ENCODE measurements around the gene AP2A1. TPM values are rescaled to one million over a fixed set of nuclear protein-coding genes. Genes with fewer than 3 reads are reported as not detected.

The AP2A1 gene
- polyA plus RNA-seq (2012; ENCODE audit: insufficient read length, low read depth), result 140 TPM

DNA sequence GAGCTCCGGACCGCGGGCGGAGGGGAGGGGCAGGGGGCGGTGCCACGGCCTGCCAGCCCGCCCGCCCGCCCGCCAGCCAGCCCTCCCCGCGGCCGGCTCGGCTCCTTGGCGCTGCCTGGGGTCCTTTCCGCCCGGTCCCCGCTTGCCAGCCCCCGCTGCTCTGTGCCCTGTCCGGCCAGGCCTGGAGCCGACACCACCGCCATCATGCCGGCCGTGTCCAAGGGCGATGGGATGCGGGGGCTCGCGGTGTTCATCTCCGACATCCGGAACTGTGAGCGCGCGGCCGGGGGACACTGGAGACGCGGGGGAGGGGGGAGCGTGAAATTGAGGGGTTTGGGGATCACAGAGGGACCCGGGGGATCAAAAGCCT is at the start of gene AP2A1:
TSS of gene AP2A1 (plus strand) at position 72 of the 370 bp plus-strand sequence. CDS start at position 205, 133 bp downstream.
- peak; percentile 52; the same call in 1 of the 2 replicates for TF ChIP-seq POLR2AphosphoS5 (IDR thresholded peaks at IDR 0.05; ENCODE audit: low read depth, low read length)
- TF ChIP-seq TAF1 (IDR thresholded peaks at IDR 0.05; ENCODE audit: borderline replicate concordance, insufficient read depth, low read length), result 0 out of 2 replicates have a peak, but pooled peaks have one; percentile 36
- no peak for TF ChIP-seq SIN3A (IDR thresholded peaks at IDR 0.05; ENCODE audit: borderline replicate concordance, insufficient read depth, low read length)

DNA sequence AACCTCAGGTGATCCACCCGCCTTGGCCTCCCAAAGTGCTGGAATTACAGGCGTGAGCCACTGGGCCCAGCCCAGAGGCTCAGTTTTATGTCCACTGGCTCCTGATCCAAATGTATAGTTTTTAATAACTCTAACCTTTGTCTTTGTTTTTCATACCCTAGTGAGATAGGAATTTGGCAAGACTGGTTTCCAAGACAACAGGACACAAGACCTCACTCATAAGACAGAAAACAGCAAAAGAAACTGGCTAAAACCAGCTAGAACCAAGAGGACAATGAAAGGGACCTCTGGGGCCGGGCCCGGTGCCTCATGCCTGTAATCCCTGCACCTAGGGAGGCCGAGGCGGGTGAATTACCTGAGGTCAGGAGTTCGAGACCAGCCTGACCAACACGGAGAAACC is 48.3 kb upstream of the AP2A1 start:
- TF ChIP-seq SIN3A (IDR thresholded peaks at IDR 0.05; ENCODE audit: borderline replicate concordance, insufficient read depth, low read length) (no peak), TAF1 (IDR thresholded peaks at IDR 0.05; ENCODE audit: borderline replicate concordance, insufficient read depth, low read length) (no peak), POLR2AphosphoS5 (IDR thresholded peaks at IDR 0.05; ENCODE audit: low read depth, low read length) (no peak)
- TF ChIP-seq, protein P1, sequence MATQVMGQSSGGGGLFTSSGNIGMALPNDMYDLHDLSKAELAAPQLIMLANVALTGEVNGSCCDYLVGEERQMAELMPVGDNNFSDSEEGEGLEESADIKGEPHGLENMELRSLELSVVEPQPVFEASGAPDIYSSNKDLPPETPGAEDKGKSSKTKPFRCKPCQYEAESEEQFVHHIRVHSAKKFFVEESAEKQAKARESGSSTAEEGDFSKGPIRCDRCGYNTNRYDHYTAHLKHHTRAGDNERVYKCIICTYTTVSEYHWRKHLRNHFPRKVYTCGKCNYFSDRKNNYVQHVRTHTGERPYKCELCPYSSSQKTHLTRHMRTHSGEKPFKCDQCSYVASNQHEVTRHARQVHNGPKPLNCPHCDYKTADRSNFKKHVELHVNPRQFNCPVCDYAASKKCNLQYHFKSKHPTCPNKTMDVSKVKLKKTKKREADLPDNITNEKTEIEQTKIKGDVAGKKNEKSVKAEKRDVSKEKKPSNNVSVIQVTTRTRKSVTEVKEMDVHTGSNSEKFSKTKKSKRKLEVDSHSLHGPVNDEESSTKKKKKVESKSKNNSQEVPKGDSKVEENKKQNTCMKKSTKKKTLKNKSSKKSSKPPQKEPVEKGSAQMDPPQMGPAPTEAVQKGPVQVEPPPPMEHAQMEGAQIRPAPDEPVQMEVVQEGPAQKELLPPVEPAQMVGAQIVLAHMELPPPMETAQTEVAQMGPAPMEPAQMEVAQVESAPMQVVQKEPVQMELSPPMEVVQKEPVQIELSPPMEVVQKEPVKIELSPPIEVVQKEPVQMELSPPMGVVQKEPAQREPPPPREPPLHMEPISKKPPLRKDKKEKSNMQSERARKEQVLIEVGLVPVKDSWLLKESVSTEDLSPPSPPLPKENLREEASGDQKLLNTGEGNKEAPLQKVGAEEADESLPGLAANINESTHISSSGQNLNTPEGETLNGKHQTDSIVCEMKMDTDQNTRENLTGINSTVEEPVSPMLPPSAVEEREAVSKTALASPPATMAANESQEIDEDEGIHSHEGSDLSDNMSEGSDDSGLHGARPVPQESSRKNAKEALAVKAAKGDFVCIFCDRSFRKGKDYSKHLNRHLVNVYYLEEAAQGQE (IDR thresholded peaks at IDR 0.05; ENCODE audit: insufficient read depth in 1 of 2, low read depth in 2 of 2, low read length in 2 of 2), result no peak

DNA sequence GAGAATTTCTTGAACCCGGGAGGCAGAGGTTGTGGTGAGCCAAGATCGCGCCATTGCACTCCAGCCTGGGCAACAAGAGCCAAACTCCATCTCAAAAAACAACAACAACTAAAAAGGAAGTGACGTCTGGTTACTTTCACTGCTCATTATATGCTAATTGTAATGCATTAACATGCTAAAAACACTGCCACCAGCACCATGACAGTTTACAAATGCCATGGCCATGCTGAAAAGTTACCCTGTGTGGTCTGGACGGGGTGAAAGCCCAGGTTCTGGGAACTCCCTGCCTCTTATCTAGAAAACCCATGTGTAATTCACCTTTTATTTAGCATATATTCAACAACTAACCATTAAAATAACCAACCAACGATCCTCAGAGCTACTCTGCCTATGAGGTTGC is 47.8 kb upstream of the AP2A1 start:
- TF ChIP-seq POLR2AphosphoS5 (IDR thresholded peaks at IDR 0.05; ENCODE audit: low read depth, low read length) (no peak), SIN3A (IDR thresholded peaks at IDR 0.05; ENCODE audit: borderline replicate concordance, insufficient read depth, low read length) (no peak), FOXP2 (optimal IDR thresholded peaks at IDR 0.05; ENCODE audit: borderline replicate concordance, extremely low read depth, extremely low read length, insufficient read depth) (no peak), TAF1 (IDR thresholded peaks at IDR 0.05; ENCODE audit: borderline replicate concordance, insufficient read depth, low read length) (no peak)
- TF ChIP-seq, protein P1 (IDR thresholded peaks at IDR 0.05; ENCODE audit: insufficient read depth in 1 of 2, low read depth in 2 of 2, low read length in 2 of 2), result no peak

DNA sequence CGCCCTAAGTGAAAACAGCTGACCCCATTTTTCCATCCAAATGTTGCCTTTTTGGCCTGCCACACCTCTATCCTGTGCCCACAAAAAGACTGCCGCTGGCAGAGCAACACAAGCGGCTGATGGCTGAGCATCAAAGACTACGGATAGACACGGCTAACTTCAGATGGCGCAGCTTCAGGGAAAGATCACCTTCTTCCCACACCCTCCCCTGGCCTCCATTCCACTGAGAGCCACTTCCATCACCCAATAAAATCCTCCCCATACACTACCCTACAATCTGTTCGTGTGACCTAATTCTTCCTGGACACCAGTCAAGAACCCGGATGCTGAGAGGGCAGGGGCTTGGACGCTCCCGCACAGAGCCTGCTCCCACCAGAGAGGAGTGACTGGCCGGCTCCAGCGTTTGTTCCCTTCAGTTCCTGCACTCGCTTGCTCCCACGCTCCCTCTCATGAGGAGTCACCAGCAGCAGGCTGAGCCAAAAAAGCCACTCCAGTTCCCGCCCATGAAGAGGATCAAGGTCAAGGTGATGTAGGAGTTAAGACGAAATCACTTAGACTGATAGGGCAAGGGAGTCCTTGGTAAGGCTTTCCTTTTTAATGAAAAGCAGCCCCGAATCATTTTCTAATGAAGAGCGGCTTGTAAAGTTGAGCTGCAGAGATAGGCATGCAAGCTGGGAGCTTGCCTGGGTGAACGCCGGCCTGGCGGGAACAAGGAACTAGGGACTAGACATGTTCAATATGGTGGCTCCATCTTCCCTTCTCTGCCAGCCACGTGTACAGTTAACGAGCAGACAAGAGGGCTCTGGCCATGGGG is 39.4 kb upstream of the AP2A1 start:
- TF ChIP-seq TAF1 (IDR thresholded peaks at IDR 0.05; ENCODE audit: borderline replicate concordance, insufficient read depth, low read length) (no peak), FOXP2 (optimal IDR thresholded peaks at IDR 0.05; ENCODE audit: borderline replicate concordance, extremely low read depth, extremely low read length, insufficient read depth) (no peak), SIN3A (IDR thresholded peaks at IDR 0.05; ENCODE audit: borderline replicate concordance, insufficient read depth, low read length) (no peak), POLR2AphosphoS5 (IDR thresholded peaks at IDR 0.05; ENCODE audit: low read depth, low read length) (no peak)
- TF ChIP-seq, protein P1 (IDR thresholded peaks at IDR 0.05; ENCODE audit: insufficient read depth in 1 of 2, low read depth in 2 of 2, low read length in 2 of 2), result no peak

DNA sequence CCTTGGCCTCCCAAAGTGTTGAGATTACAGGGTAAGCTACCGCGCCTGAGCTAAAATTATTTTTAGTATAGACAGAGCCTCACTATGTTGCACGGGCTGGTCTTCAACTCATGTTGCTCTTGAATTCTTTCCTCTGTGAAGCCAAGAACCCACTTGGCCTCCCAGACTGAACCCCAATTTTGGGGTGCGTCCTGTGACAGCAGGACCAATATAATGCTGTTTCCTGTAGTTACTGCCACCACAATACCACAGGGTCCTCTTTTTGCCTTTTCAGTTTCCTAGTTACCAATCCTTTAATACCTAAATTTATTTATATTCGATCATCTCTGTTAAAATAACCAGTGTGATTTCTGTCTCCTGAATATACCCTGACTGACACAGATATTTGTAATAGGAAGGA is 36.6 kb upstream of the AP2A1 start:
- TF ChIP-seq POLR2AphosphoS5 (IDR thresholded peaks at IDR 0.05; ENCODE audit: low read depth, low read length), result no peak
- TF ChIP-seq TAF1 (IDR thresholded peaks at IDR 0.05; ENCODE audit: borderline replicate concordance, insufficient read depth, low read length), result no peak
- no peak for TF ChIP-seq SIN3A (IDR thresholded peaks at IDR 0.05; ENCODE audit: borderline replicate concordance, insufficient read depth, low read length)
- TF ChIP-seq FOXP2 (optimal IDR thresholded peaks at IDR 0.05; ENCODE audit: borderline replicate concordance, extremely low read depth, extremely low read length, insufficient read depth), result no peak
- TF ChIP-seq, protein P1 (IDR thresholded peaks at IDR 0.05; ENCODE audit: insufficient read depth in 1 of 2, low read depth in 2 of 2, low read length in 2 of 2), result no peak

Measured in PFSK-1 (cell line).